ENCODE results near the gene DNMT3A.
"Not testable (repeated sequence)": the region's sequence is repeated elsewhere in the genome, so short reads cannot be mapped to it uniquely, and the experiment has no call there.

The DNMT3A gene

GRCh38 chr2:25229279-25230197 is 112.2 kb downstream of the DNMT3A start:
- H3K27ac Mint-ChIP-seq = peak overlapping the region; percentile 43
- peaks cover 5% of the 10 kb centered on the region for H3K36me3 Mint-ChIP-seq
- peaks cover 23% of the 10 kb centered on the region for H3K4me1 Mint-ChIP-seq
- H3K4me3 Mint-ChIP-seq = no peak overlapping the region
- H3K9me3 Mint-ChIP-seq = no peaks in the 10 kb centered on the region
- H3K27me3 Mint-ChIP-seq = no peaks in the 10 kb centered on the region

DNA sequence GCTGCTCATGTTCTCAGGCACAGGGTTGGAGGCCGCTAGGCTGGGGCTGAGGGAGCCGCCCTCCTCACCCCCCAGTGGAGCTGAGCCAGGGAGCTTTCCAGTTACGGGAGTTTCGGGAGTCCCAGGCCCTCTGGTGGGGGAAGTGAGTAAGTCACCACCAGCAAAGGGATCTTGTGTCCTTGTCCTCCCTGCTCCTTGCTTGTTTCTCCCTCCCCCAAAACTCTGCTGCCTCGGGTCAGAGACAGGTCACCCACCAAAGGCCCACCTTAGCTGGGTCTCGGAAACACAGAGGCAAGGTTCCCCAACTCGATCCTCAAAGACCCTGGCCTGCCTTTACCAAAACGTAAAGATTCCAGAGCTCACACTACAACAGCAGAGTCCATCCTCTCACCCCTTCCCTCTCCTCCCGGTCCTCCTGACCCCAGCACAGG is 112.9 kb downstream of the DNMT3A start:
- Mint-ChIP-seq H3K4me3 (no peak overlapping the region), H3K36me3 (peaks cover 3% of the 10 kb centered on the region), H3K27me3 (no peaks in the 10 kb centered on the region), H3K9me3 (no peaks in the 10 kb centered on the region), H3K4me1 (peaks cover 23% of the 10 kb centered on the region), H3K27ac (no peak overlapping the region)

DNA sequence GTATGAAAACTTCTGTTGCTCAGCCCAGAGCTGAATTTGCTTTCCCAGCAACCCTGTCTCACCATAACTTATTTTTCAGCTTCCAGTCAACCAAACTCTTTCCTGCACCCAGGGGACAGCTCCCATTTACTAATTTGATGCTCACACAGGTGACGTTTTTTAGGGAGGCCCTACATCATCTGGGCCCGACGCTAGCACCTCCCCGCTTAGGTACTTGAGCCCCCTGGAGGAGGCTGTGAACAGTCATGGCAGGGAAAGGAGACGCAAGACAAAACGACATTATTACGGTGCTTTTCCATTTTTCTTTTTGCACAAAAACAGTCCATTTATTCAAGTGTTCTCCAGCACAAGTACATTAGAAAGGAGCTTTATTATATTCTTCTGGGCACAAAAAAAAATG is 114.1 kb downstream of the DNMT3A start:
- no peaks in the 10 kb centered on the region for H3K9me3 Mint-ChIP-seq

DNA sequence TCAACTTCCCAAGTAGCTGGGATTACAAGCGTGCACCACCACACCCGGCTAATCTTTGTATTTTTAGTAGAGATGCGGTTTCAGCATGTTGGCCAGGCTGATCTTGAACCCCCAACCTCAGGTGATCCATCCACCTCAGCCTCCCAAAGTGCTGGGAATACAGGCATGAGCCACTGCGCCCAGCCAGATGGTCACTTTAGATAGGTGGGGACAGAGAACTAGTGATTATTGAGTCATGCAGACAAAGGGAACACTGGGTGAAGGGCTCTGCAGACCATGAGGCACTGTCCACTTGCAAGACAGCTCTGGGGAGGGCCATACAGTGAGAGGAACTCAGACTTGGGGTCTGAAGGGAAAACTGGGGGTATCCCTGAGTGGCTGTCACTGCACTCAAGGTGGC is 114.9 kb downstream of the DNMT3A start:
- Mint-ChIP-seq H3K4me1 (peaks cover 17% of the 10 kb centered on the region), H3K4me3 (no peak overlapping the region), H3K27me3 (no peaks in the 10 kb centered on the region), H3K27ac (peak overlapping the region; percentile 46), H3K9me3 (no peaks in the 10 kb centered on the region), H3K36me3 (no peaks in the 10 kb centered on the region)

More for the DNA sequence above, 114.1 kb downstream of the DNMT3A start:
- Mint-ChIP-seq H3K27ac (peak overlapping the region; percentile 27), H3K4me3 (no peak overlapping the region), H3K27me3 (no peaks in the 10 kb centered on the region), H3K4me1 (peaks cover 23% of the 10 kb centered on the region), H3K36me3 (peaks cover 3% of the 10 kb centered on the region)

DNA sequence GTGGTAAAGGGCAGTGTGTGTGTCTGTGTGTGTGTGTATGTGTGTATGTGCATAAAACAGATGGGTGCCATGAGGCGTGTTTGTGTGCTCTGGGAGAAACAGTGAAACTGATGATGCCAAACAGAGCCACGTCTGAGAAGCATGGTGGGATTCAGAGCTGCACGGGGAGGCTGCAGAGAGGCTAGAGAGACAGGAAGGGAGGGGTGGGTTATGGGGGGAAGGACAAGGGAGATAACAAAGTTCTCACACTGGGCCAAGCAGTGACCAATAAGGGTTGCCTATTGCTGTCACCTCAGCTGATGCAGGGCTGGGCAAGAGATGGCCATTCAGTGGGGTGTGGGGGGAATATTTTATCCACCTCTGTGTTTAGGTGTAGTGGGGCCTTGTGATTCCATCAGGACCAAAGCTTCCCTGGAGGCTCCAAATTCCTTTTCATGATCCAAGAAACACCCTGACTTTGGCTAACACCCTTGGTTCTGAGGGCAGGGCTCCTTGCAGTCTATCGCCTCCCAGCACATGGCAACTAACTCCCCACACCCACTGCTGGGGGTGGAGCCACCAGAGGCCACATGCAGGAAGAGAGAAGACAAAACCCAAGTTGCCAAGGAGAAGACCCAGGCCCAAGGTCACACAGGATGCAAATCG is 119.1 kb downstream of the DNMT3A start:
- Mint-ChIP-seq H3K4me3 (no peak overlapping the region), H3K27me3 (no peaks in the 10 kb centered on the region), H3K27ac (no peak overlapping the region), H3K9me3 (no peaks in the 10 kb centered on the region), H3K4me1 (peaks cover 2% of the 10 kb centered on the region), H3K36me3 (no peaks in the 10 kb centered on the region)

DNA sequence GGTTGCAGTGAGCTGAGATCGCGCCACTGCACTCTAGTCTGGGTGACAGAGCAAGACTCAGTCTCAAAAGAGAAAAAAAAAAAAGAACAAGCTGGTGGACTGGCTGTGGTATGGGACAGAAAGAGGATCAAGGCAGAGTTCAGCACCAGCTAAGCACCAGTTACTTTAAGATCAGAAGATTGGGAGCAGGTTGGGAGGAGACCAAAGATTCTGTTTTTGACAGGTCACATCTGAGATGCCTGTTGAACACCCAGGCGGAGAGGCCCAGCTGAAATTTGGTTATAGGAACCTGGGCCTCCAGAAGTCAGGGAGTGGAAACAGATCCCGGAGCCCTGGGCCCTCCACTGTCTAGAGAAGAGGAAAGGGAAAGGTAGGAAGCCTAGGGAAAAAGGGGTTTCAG is 120.1 kb downstream of the DNMT3A start:
- no peak overlapping the region for H3K4me3 Mint-ChIP-seq
- H3K9me3 Mint-ChIP-seq = no peaks in the 10 kb centered on the region
- no peaks in the 10 kb centered on the region for H3K36me3 Mint-ChIP-seq
- no peaks in the 10 kb centered on the region for H3K4me1 Mint-ChIP-seq
- no peaks in the 10 kb centered on the region for H3K27me3 Mint-ChIP-seq
- H3K27ac Mint-ChIP-seq = no peak overlapping the region

DNA sequence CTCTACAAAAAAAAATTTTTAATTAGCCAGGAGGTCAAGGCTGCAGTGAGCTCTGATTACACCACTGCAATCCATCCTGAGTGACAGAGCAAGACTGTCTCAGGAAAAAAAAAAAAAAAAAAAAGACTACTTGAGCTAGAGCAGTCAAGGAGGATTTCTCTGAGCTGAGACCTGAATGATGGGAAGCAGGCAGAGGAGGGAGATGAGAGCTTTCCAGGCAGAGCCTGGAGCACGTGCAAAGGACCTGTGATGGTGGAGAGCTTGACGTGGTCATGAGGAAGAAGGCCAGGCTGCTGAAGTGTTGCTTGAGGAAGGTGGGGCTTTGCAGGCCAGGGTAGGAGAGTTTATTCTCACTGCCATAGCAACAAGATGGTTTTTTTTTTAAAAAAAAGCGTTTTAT is 121.4 kb downstream of the DNMT3A start:
- Mint-ChIP-seq H3K27me3 (no peaks in the 10 kb centered on the region), H3K4me1 (peaks cover 5% of the 10 kb centered on the region), H3K9me3 (no peaks in the 10 kb centered on the region), H3K36me3 (no peaks in the 10 kb centered on the region), H3K4me3 (no peak overlapping the region), H3K27ac (peak overlapping the region; percentile 51)

DNA sequence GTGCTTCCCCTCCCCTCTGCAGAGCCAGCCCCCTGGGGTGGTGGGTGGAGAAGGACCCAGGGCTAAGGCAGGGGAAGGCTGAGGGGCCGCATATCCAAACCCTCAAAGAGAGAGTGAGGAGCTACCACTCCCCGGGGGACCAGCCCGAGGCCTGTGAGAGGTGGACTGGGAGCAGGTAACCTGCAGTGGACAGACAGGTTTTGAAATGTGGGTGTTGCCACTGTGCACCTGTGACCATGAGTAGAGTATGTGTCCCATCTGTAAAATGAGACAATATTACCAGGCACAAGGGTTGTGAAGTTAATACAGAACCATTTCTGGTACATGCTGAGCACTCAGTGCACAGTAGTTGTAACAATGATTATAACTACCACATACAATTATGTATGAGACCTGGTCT is 122.1 kb downstream of the DNMT3A start:
- Mint-ChIP-seq H3K27me3 (no peaks in the 10 kb centered on the region), H3K4me1 (peaks cover 6% of the 10 kb centered on the region), H3K36me3 (no peaks in the 10 kb centered on the region), H3K27ac (no peak overlapping the region), H3K4me3 (no peak overlapping the region), H3K9me3 (no peaks in the 10 kb centered on the region)

DNA sequence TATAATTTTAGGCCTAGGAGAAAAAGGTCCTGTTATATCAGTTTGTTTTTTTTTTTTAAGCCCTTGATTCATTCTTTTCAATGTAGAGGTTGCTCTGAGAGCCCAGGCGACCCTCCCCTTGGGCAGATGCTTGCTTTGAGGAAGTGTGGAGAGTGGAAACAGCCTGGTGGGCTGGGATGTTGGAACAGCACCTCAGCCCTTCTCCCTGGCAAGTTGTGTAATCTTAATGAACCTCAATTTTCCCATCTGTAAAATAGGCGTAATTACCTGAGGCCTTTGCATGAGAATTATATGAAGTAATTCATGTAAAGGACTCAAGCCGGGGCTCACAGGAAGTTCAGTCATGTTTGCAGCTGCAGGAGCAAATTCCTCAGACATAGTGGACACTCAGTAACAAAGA is 123.6 kb downstream of the DNMT3A start:
- Mint-ChIP-seq H3K4me1 (peaks cover 8% of the 10 kb centered on the region), H3K27ac (no peak overlapping the region), H3K27me3 (no peaks in the 10 kb centered on the region), H3K9me3 (no peaks in the 10 kb centered on the region), H3K36me3 (no peaks in the 10 kb centered on the region), H3K4me3 (no peak overlapping the region)

GRCh38 chr2:25215948-25216679 is 125.6 kb downstream of the DNMT3A start:
- Mint-ChIP-seq H3K36me3 (no peaks in the 10 kb centered on the region), H3K27ac (peak overlapping the region; percentile 77), H3K27me3 (no peaks in the 10 kb centered on the region)

GRCh38 chr2:25215232-25215631 is 126.5 kb downstream of the DNMT3A start:
- Mint-ChIP-seq H3K9me3 (no peaks in the 10 kb centered on the region), H3K36me3 (no peaks in the 10 kb centered on the region), H3K4me1 (peaks cover 26% of the 10 kb centered on the region), H3K4me3 (peak overlapping the region; percentile 78), H3K27ac (peak overlapping the region; percentile 77), H3K27me3 (no peaks in the 10 kb centered on the region)

More at GRCh38 chr2:25215948-25216679, 125.6 kb downstream of the DNMT3A start:
- Mint-ChIP-seq H3K9me3 (no peaks in the 10 kb centered on the region), H3K4me3 (peak overlapping the region; percentile 81), H3K4me1 (peaks cover 19% of the 10 kb centered on the region)

DNA sequence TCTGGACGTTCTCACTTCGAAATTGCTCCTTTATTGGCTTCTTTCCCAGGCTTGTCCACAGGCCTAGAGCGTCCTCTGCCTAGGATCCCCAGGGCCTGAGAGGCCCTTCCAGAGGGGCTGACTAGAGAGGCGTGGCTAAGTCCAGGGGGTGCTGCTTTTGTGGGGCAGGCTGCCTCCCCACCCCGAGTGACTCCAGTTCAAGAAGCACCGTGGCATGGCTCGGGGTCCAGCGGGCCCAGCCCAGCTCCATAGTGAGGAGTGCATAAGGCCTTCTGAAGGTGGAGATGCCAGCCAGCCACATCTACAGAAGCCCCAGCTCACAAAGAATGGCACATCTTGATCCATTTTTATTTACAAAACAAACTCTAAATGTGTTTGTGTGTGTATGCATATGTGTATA is 128.5 kb downstream of the DNMT3A start:
- H3K4me1 Mint-ChIP-seq = peaks cover 40% of the 10 kb centered on the region
- H3K27ac Mint-ChIP-seq = no peak overlapping the region
- no peaks in the 10 kb centered on the region for H3K27me3 Mint-ChIP-seq
- no peaks in the 10 kb centered on the region for H3K9me3 Mint-ChIP-seq
- no peak overlapping the region for H3K4me3 Mint-ChIP-seq
- no peaks in the 10 kb centered on the region for H3K36me3 Mint-ChIP-seq

DNA sequence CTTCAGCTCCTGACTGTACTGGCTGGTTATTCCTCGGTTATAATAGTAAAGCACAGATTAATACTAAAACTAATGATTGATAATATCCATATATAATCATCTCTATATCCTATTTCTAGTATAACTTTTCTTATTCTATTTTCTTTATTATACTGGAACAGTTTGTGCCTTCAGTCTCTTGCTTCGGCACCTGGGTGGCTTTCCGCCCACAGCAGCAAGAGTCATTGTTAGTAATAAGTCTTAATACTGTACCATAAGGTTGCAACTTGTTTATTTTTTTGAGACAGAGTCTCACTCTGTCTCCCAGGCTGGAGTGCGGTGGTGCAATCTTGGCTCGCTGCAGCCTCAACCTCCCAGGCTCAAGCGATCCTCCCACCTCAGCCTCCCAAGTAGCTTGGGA is 130.8 kb downstream of the DNMT3A start:
- H3K4me3 Mint-ChIP-seq, H3K27me3 Mint-ChIP-seq, H3K27ac Mint-ChIP-seq, H3K9me3 Mint-ChIP-seq, H3K36me3 Mint-ChIP-seq: not testable (repeated sequence)
- H3K4me1 Mint-ChIP-seq = peaks cover 49% of the 10 kb centered on the region

DNA sequence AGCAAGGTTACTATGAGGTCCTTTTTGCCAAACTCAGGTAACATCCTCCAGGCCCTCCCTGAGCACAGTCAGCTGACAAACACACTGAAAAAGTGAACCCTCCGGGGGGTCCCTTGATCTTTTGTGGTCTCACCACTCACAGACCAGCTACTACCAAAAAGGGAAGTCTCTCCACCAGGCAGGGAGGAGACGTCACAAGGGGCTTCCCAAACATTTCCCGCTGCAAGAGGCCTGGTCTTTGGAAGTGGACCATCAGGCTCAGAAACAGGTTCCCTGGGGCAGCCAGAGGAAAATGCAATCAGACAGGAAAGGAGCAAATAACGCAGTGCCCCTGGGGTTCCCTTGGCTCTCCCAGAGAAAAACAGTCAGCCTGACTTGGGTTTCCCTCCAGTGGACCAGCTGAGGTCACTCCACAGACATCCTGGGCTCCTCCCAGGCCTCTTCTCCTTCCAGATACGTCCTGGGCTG is 134.6 kb downstream of the DNMT3A start:
- Mint-ChIP-seq H3K4me3 (no peak overlapping the region), H3K27me3 (no peaks in the 10 kb centered on the region), H3K4me1 (peaks cover 42% of the 10 kb centered on the region), H3K36me3 (no peaks in the 10 kb centered on the region), H3K27ac (peak overlapping the region; percentile 46), H3K9me3 (no peaks in the 10 kb centered on the region)

GRCh38 chr2:25204190-25204838 is 137.4 kb downstream of the DNMT3A start:
- peaks cover 25% of the 10 kb centered on the region for H3K4me1 Mint-ChIP-seq
- no peaks in the 10 kb centered on the region for H3K9me3 Mint-ChIP-seq
- no peak overlapping the region for H3K27ac Mint-ChIP-seq
- H3K27me3 Mint-ChIP-seq = no peaks in the 10 kb centered on the region
- H3K36me3 Mint-ChIP-seq = no peaks in the 10 kb centered on the region
- H3K4me3 Mint-ChIP-seq = no peak overlapping the region
